ENCODE measurements around the gene SMARCAD1. TPM values are rescaled to one million over a fixed set of nuclear protein-coding genes. Genes with fewer than 3 reads are reported as not detected.
"Not testable (repeated sequence)": the region's sequence is repeated elsewhere in the genome, so short reads cannot be mapped to it uniquely, and the experiment has no call there.

Gene SMARCAD1
- total RNA-seq, 2 donors from 2014 or later = 30.4 to 37.0 TPM

GRCh38 chr4:94253036-94253435 lies 45.4 kb downstream of the SMARCAD1 start:
- peaks cover 5% of the 10 kb centered on the region for H3K4me1 Mint-ChIP-seq
- no peaks in the 10 kb centered on the region for H3K27me3 Mint-ChIP-seq
- ATAC-seq (replicated peaks) = no peak
- no peak overlapping the region for H3K4me3 Mint-ChIP-seq
- no peaks in the 10 kb centered on the region for H3K9me3 Mint-ChIP-seq
- H3K27ac Mint-ChIP-seq = no peak overlapping the region
- H3K36me3 Mint-ChIP-seq (ENCODE audit: low read depth) = peaks cover 90% of the 10 kb centered on the region

GRCh38 chr4:94256144-94256783 lies 48.6 kb downstream of the SMARCAD1 start:
- Mint-ChIP-seq H3K36me3 (ENCODE audit: low read depth) (peaks cover 79% of the 10 kb centered on the region), H3K9me3 (no peaks in the 10 kb centered on the region), H3K27me3 (no peaks in the 10 kb centered on the region), H3K27ac (no peak overlapping the region), H3K4me3 (no peak overlapping the region), H3K4me1 (peaks cover under 1% of the 10 kb centered on the region)
- ATAC-seq (replicated peaks) = peak; percentile 19

GRCh38 chr4:94256828-94257227 lies 49.2 kb downstream of the SMARCAD1 start:
- H3K27ac Mint-ChIP-seq = no peak overlapping the region
- H3K36me3 Mint-ChIP-seq (ENCODE audit: low read depth) = peaks cover 76% of the 10 kb centered on the region
- H3K9me3 Mint-ChIP-seq = no peaks in the 10 kb centered on the region
- no peak overlapping the region for H3K4me3 Mint-ChIP-seq
- H3K27me3 Mint-ChIP-seq = no peaks in the 10 kb centered on the region
- no peak for ATAC-seq (replicated peaks)
- no peaks in the 10 kb centered on the region for H3K4me1 Mint-ChIP-seq

- ATAC-seq (replicated peaks) = no peak
- no peaks in the 10 kb centered on the region for H3K9me3 Mint-ChIP-seq
- no peak overlapping the region for H3K4me3 Mint-ChIP-seq
- H3K4me1 Mint-ChIP-seq = no peaks in the 10 kb centered on the region
- H3K27ac Mint-ChIP-seq = no peak overlapping the region
- peaks cover 73% of the 10 kb centered on the region for H3K36me3 Mint-ChIP-seq (ENCODE audit: low read depth)
- H3K27me3 Mint-ChIP-seq = no peaks in the 10 kb centered on the region
Observed at GRCh38 chr4:94262163-94263016, 54.7 kb downstream of the SMARCAD1 start.

GRCh38 chr4:94267037-94267436 lies 59.4 kb downstream of the SMARCAD1 start:
- Mint-ChIP-seq H3K4me3 (no peak overlapping the region), H3K9me3 (no peaks in the 10 kb centered on the region), H3K36me3 (ENCODE audit: low read depth) (peaks cover 78% of the 10 kb centered on the region), H3K27ac (no peak overlapping the region), H3K27me3 (no peaks in the 10 kb centered on the region), H3K4me1 (no peaks in the 10 kb centered on the region)
- no peak for ATAC-seq (replicated peaks)

- H3K27me3 Mint-ChIP-seq = no peaks in the 10 kb centered on the region
- no peak overlapping the region for H3K4me3 Mint-ChIP-seq
- no peaks in the 10 kb centered on the region for H3K9me3 Mint-ChIP-seq
- ATAC-seq (replicated peaks) = no peak
- no peaks in the 10 kb centered on the region for H3K4me1 Mint-ChIP-seq
- no peak overlapping the region for H3K27ac Mint-ChIP-seq
- H3K36me3 Mint-ChIP-seq (ENCODE audit: low read depth) = peaks cover 89% of the 10 kb centered on the region
Observed at GRCh38 chr4:94271248-94271647, 63.6 kb downstream of the SMARCAD1 start.

GRCh38 chr4:94274912-94275311 lies 67.2 kb downstream of the SMARCAD1 start:
- H3K27ac Mint-ChIP-seq = no peak overlapping the region
- H3K4me3 Mint-ChIP-seq = no peak overlapping the region
- peaks cover 92% of the 10 kb centered on the region for H3K36me3 Mint-ChIP-seq (ENCODE audit: low read depth)
- ATAC-seq (replicated peaks) = no peak
- H3K4me1 Mint-ChIP-seq = no peaks in the 10 kb centered on the region
- H3K9me3 Mint-ChIP-seq = no peaks in the 10 kb centered on the region
- H3K27me3 Mint-ChIP-seq = no peaks in the 10 kb centered on the region

- peaks cover 96% of the 10 kb centered on the region for H3K36me3 Mint-ChIP-seq (ENCODE audit: low read depth)
- no peaks in the 10 kb centered on the region for H3K27me3 Mint-ChIP-seq
- H3K4me1 Mint-ChIP-seq = no peaks in the 10 kb centered on the region
Observed at GRCh38 chr4:94276204-94276603, 68.5 kb downstream of the SMARCAD1 start.

GRCh38 chr4:94277534-94277933 lies 69.9 kb downstream of the SMARCAD1 start:
- Mint-ChIP-seq H3K4me1 (no peaks in the 10 kb centered on the region), H3K27me3 (no peaks in the 10 kb centered on the region), H3K27ac (no peak overlapping the region), H3K4me3 (no peak overlapping the region), H3K9me3 (no peaks in the 10 kb centered on the region), H3K36me3 (ENCODE audit: low read depth) (peaks cover 96% of the 10 kb centered on the region)
- no peak for ATAC-seq (replicated peaks)

More at GRCh38 chr4:94276204-94276603, 68.5 kb downstream of the SMARCAD1 start:
- no peaks in the 10 kb centered on the region for H3K9me3 Mint-ChIP-seq
- no peak overlapping the region for H3K4me3 Mint-ChIP-seq
- no peak overlapping the region for H3K27ac Mint-ChIP-seq
- ATAC-seq (replicated peaks) = no peak

GRCh38 chr4:94278781-94279180 lies 71.1 kb downstream of the SMARCAD1 start:
- Mint-ChIP-seq H3K4me1 (no peaks in the 10 kb centered on the region), H3K27me3 (no peaks in the 10 kb centered on the region), H3K27ac (no peak overlapping the region)

GRCh38 chr4:94284889-94285288 lies 77.2 kb downstream of the SMARCAD1 start:
- Mint-ChIP-seq H3K4me1 (no peaks in the 10 kb centered on the region), H3K36me3 (ENCODE audit: low read depth) (peaks cover 100% of the 10 kb centered on the region), H3K4me3 (no peak overlapping the region), H3K27ac (no peak overlapping the region), H3K9me3 (no peaks in the 10 kb centered on the region), H3K27me3 (no peaks in the 10 kb centered on the region)
- ATAC-seq (replicated peaks) = peak; percentile 78

More at GRCh38 chr4:94278781-94279180, 71.1 kb downstream of the SMARCAD1 start:
- ATAC-seq (replicated peaks) = no peak
- Mint-ChIP-seq H3K36me3 (ENCODE audit: low read depth) (peaks cover 96% of the 10 kb centered on the region), H3K4me3 (no peak overlapping the region), H3K9me3 (no peaks in the 10 kb centered on the region)

GRCh38 chr4:94285666-94286065 lies 78.0 kb downstream of the SMARCAD1 start:
- Mint-ChIP-seq H3K4me1 (no peaks in the 10 kb centered on the region), H3K27ac (no peak overlapping the region), H3K4me3 (no peak overlapping the region), H3K27me3 (no peaks in the 10 kb centered on the region), H3K36me3 (ENCODE audit: low read depth) (peaks cover 99% of the 10 kb centered on the region), H3K9me3 (no peaks in the 10 kb centered on the region)
- no peak for ATAC-seq (replicated peaks)

GRCh38 chr4:94290245-94290644 lies 82.6 kb downstream of the SMARCAD1 start:
- Mint-ChIP-seq H3K4me1 (no peaks in the 10 kb centered on the region), H3K4me3 (no peak overlapping the region), H3K27me3 (no peaks in the 10 kb centered on the region), H3K36me3 (ENCODE audit: low read depth) (peaks cover 74% of the 10 kb centered on the region), H3K9me3 (no peaks in the 10 kb centered on the region), H3K27ac (no peak overlapping the region)
- no peak for ATAC-seq (replicated peaks)

GRCh38 chr4:94293981-94294380 lies 86.3 kb downstream of the SMARCAD1 start:
- not testable (repeated sequence) for H3K9me3 Mint-ChIP-seq; H3K4me1 Mint-ChIP-seq; ATAC-seq (replicated peaks); H3K27me3 Mint-ChIP-seq; H3K4me3 Mint-ChIP-seq; H3K27ac Mint-ChIP-seq
- peaks cover 36% of the 10 kb centered on the region for H3K36me3 Mint-ChIP-seq (ENCODE audit: low read depth)

GRCh38 chr4:94295473-94295872 lies 87.8 kb downstream of the SMARCAD1 start:
- not testable (repeated sequence) for ATAC-seq (replicated peaks); H3K4me3 Mint-ChIP-seq; H3K27ac Mint-ChIP-seq; H3K4me1 Mint-ChIP-seq; H3K27me3 Mint-ChIP-seq; H3K9me3 Mint-ChIP-seq
- H3K36me3 Mint-ChIP-seq (ENCODE audit: low read depth) = peaks cover 21% of the 10 kb centered on the region
